Left hindlimb (tissue), 1 donor: ENCODE measurements around the gene PDZRN3.
A peak's percentile ranks its signal among the peaks of the same experiment; 100 is the strongest.

Experiments used
- DNase-seq: peaks from one replicate; pipeline ENCODE4 v3.0.0-alpha.2; 2018

The PDZRN3 gene

GRCh38 chr3:73379465-73379864 is 245.3 kb downstream of the PDZRN3 start:
- DNase-seq = no peak

DNA sequence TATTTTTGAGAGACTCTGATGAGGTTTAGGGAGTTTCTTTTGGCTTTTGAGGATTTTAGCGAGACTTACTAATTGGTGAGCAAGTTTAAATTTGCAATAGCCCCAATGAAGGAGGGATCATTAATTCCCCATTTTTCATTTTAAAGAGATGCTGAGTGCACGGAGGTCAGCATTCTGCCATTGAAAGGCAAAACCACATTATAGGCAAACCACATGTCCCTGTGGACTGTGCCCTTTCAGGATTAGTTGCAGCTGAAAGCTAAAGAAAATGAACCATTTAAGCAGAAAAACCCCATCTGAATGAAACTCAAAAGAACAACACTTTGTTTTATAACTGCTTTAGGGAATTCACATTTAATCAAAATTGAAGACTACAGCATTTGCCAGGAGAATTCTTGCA is 246.5 kb downstream of the PDZRN3 start:
- no peak for DNase-seq

DNA sequence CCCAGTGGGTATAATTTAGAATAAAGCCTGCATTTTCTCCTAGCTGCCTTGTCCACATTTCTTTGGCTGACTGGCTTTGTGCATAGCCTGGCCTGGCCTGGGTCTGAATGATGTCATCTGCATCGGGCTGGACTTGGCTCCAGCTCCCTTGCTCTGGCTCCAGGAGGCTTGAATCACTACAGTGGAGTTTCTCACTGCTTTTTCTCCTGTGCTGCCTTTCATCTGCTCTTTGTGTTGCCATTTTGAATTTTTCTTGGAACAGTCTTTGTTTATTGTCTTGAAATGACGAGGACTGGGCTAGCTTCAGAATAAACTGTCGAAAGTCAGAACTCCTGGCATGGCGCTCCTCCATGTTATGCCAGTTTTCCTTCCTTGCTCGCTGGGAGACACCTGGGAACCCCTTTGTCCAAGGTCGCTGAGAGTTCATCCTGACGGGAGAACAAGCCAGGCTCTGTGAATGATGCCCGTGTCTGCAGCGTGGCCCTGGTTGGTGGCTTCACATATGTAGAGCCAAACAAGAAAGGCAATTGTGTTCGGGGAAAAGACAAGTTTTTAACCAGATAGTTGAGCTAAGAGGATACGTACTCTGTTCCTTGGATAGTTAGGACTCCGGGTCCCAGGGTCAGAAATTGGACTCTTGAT is 258.9 kb downstream of the PDZRN3 start:
- peak; percentile 86 for DNase-seq

GRCh38 chr3:73364517-73364916 is 260.2 kb downstream of the PDZRN3 start:
- DNase-seq = no peak

GRCh38 chr3:73363093-73363492 is 261.6 kb downstream of the PDZRN3 start:
- no peak for DNase-seq

DNA sequence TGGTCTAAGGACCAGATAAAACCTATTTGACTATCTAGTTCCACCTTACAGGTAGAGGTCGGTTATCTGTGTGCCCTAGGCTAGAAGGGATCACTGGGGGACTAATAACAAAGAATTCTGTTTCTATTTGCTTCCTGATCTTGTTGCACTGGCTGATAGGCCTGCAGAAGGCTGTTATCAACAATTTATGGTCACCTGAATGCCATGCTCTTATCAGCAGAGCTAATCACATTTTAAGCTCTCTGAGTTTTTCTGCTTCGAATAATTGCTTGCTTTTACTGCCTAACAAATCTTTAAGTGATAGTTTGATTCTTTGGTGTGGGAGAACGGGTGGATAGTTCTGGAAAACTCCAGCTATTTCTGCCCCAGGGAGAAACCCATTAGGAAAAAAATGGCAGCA is 263.1 kb downstream of the PDZRN3 start:
- no peak for DNase-seq

DNA sequence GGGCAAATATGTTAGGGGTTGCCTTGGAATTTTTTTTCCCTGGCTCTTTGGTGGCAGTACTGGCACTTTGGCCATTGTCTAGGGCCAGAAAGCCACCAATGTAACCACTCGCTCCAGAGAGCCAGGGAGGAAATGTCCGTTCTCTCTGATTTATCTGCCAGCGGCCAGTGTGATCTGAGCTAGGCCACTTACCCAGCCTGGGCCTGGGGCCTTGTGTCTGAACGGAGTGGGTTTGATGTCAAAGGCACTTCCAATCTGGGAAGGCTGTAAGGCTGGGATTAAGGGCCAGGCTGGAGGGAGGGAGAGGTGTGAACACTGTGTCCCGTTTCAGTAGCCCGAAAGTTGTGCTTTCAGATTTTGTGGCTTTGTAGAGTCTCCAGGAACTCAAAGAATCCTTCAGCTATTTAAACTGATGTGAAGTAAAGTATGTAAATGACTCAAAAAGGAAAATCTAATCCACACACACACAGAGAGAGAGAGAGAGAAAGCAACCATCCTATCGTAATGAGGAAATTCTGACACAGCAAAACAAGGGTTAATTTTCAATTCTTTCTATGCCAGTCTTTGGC is 271.0 kb downstream of the PDZRN3 start:
- no peak for DNase-seq

GRCh38 chr3:73352841-73353645 is 271.7 kb downstream of the PDZRN3 start:
- DNase-seq = no peak

- DNase-seq = no peak
These were observed 273.2 kb downstream of the PDZRN3 start for GRCh38 chr3:73351423-73352071.

GRCh38 chr3:73350996-73351395 is 273.7 kb downstream of the PDZRN3 start:
- no peak for DNase-seq

DNA sequence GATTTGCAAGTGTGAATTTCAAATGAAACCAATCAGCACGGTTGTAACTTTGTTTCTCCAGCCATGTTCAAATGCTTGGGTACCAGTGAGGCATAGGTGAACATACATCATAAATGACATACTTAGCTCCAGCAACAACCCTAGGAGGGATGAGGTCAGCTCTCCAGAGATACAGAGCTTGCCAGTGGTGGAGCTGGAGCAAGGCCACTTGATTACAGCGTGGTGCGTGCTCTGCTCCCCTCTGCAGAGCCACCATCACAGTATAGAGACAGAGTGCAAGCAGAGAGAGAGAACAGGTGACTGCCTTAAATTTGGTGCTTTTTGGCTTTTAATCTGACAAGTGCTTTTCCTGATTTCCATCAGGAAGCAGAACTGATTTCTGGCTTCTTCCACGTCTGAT is 275.1 kb downstream of the PDZRN3 start:
- DNase-seq = no peak

DNA sequence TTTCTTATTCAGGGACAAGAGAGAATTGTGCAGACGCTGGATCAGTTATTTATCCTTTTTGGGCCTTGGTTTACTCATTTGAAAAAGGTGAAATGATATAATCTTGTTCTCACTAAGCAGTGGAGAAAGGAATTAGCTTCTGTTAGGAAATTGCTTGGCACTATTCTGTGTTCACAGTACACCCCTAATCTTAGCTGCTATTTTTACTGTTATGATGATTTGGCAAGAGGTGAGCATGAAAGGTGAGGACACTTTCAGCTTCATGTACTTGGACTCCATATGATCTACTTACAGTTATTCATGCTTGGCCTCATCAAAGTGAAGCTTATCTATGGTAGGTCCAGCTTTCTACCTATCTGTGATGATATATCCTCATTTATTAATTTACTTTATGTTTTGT is 282.7 kb downstream of the PDZRN3 start:
- no peak for DNase-seq

GRCh38 chr3:73341272-73341935 is 283.3 kb downstream of the PDZRN3 start:
- DNase-seq = no peak

DNA sequence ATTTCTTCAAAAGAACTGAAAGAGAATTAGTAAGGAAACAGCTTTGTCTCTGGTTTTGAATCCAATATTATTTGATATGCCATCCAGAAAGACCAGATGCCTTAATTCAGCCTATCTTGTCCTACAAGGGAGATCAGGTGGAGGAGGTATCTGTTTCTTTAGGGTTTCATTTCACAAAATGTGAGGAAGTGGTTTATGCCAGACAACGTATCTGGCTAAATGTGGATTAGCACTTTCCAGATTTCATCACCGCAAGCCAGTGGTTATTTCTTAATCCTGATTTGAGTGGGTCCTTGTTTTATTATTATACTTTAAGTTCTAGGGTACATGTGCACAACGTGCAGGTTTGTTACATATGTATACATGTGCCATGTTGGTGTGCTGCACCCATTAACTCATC is 292.2 kb downstream of the PDZRN3 start:
- no peak for DNase-seq
